GM18526 (cell line): ENCODE measurements around the gene UBE2D4.

Experiments used
- POLR2A ChIP-seq: IDR thresholded peaks from 3 replicates; pipeline ENCODE4 v1.6.1; 2011; ENCODE audit not compliant: insufficient read length; ENCODE audit errors: extremely low read depth

Gene UBE2D4

GRCh38 chr7:43925984-43926797 is at the start of gene UBE2D4:
Gene UBE2D4, plus strand, starts transcription at chr7:43926436. Its CDS starts 97 bp downstream, at chr7:43926533.
- TF ChIP-seq POLR2A = peak; percentile 96

GRCh38 chr7:43876976-43877745 is 49.1 kb upstream of the UBE2D4 start:
- TF ChIP-seq POLR2A = no peak

GRCh38 chr7:43877968-43878864 is 48.0 kb upstream of the UBE2D4 start:
- no peak for TF ChIP-seq POLR2A

- no peak for TF ChIP-seq POLR2A
Measured at GRCh38 chr7:43878867-43879266, 47.4 kb upstream of the UBE2D4 start.

GRCh38 chr7:43879477-43879876 is 46.8 kb upstream of the UBE2D4 start:
- TF ChIP-seq POLR2A = no peak

GRCh38 chr7:43880596-43880995 is 45.6 kb upstream of the UBE2D4 start:
- TF ChIP-seq POLR2A = no peak

- no peak for TF ChIP-seq POLR2A
Measured at GRCh38 chr7:43884209-43884608, 42.0 kb upstream of the UBE2D4 start.

- no peak for TF ChIP-seq POLR2A
Measured at GRCh38 chr7:43884617-43885016, 41.6 kb upstream of the UBE2D4 start.

GRCh38 chr7:43888993-43889945 is 37.0 kb upstream of the UBE2D4 start:
- no peak for TF ChIP-seq POLR2A

GRCh38 chr7:43890468-43890867 is 35.8 kb upstream of the UBE2D4 start:
- TF ChIP-seq POLR2A = no peak

GRCh38 chr7:43891069-43891955 is 34.9 kb upstream of the UBE2D4 start:
- TF ChIP-seq POLR2A = no peak

GRCh38 chr7:43895847-43896415 is 30.3 kb upstream of the UBE2D4 start:
- TF ChIP-seq POLR2A = no peak

- TF ChIP-seq POLR2A = no peak
Measured at GRCh38 chr7:43902542-43903054, 23.6 kb upstream of the UBE2D4 start.
